SU-DHL-6 (cell line): ENCODE results near the gene MICAL2.

ENCODE experiments used
- H2AFZ ChIP-seq: fragments of 200-600 bp; sonication (generic); 2 replicates; pipeline ENCODE4 v1.6.1; 2014; ENCODE audit warnings: low read depth, mild to moderate bottlenecking, moderate library complexity, mixed read lengths, antibody characterized with exemption, low read length; ENCODE audit not compliant: severe bottlenecking
- H3F3A ChIP-seq: fragments of 200-600 bp; shearing (Covaris generic); 2 replicates; pipeline ENCODE4 v1.6.0; 2016; ENCODE audit warnings: antibody characterized with exemption, mild to moderate bottlenecking; ENCODE audit not compliant: insufficient read depth
- H3K27ac ChIP-seq: fragments of 200-600 bp; sonication (generic); 2 replicates; pipeline ENCODE4 v1.5.1; 2016; ENCODE audit warnings: low read depth, mild to moderate bottlenecking, low read length, moderate library complexity, mixed read lengths
- H3K27me3 ChIP-seq: fragments of 200-600 bp; sonication (generic), shearing (Covaris generic); 2 replicates; pipeline ENCODE4 v1.6.0; 2014; ENCODE audit warnings: mild to moderate bottlenecking, low read length
- H3K36me3 ChIP-seq: fragments of 200-600 bp; sonication (generic); 2 replicates; pipeline ENCODE4 v1.6.1; 2014; ENCODE audit warnings: mild to moderate bottlenecking, low read length, mixed read lengths
- H3K4me2 ChIP-seq: fragments of 300-600, 200-600 bp; shearing (Covaris generic), sonication (generic); 2 replicates; pipeline ENCODE4 v1.6.0; 2014; ENCODE audit warnings: low read length, low read depth, mild to moderate bottlenecking; ENCODE audit not compliant: poor library complexity, severe bottlenecking
- H3K4me3 ChIP-seq: fragments of 200-600 bp; sonication (generic); 2 replicates; pipeline ENCODE4 v1.5.1; 2014; ENCODE audit warnings: antibody characterized with exemption, low read length, mild to moderate bottlenecking, mixed read lengths; ENCODE audit not compliant: insufficient read depth, poor library complexity, severe bottlenecking
- H3K79me2 ChIP-seq: fragments of 200-600 bp; sonication (generic); 2 replicates; pipeline ENCODE4 v1.6.1; 2014; ENCODE audit warnings: mild to moderate bottlenecking, low read length, moderate library complexity; ENCODE audit not compliant: insufficient read depth
- H3K9ac ChIP-seq: fragments of 200-600 bp; sonication (generic); 2 replicates; pipeline ENCODE4 v1.7.0; 2014; ENCODE audit warnings: mild to moderate bottlenecking, low read length
- H3K9me2 ChIP-seq: fragments of 200-600 bp; sonication (generic); replicated peaks from 2 replicates; pipeline ENCODE4 v1.6.1; 2014; ENCODE audit warnings: low read length; ENCODE audit not compliant: insufficient read depth
- H3K9me3 ChIP-seq: fragments of 200-600 bp; sonication (generic); 2 replicates; pipeline ENCODE4 v1.6.1; 2014; ENCODE audit warnings: low read length, mixed read lengths; ENCODE audit not compliant: insufficient read depth
- H4K20me1 ChIP-seq: fragments of 200-600 bp; sonication (generic); 2 replicates; pipeline ENCODE4 v1.6.1; 2014; ENCODE audit warnings: low read depth, mild to moderate bottlenecking, antibody characterized with exemption, low read length, moderate library complexity, mixed read lengths
- EZH2phosphoT487 ChIP-seq: fragments of 200-600 bp; sonication (generic), shearing (Covaris generic); conservative IDR thresholded peaks from 2 replicates; pipeline ENCODE4 v1.6.1; 2018; ENCODE audit warnings: mild to moderate bottlenecking, antibody characterized with exemption, low read length, moderate library complexity, mixed read lengths
- TF ChIP-seq, protein P1 (sequence below): fragments of 200-600 bp; sonication (generic); IDR thresholded peaks from one replicate; pipeline ENCODE4 v1.5.1; 2017; ENCODE audit warnings: antibody characterized with exemption, mild to moderate bottlenecking, low read length, moderate library complexity; ENCODE audit not compliant: insufficient read depth, poor library complexity, severe bottlenecking

MICAL2 gene

DNA sequence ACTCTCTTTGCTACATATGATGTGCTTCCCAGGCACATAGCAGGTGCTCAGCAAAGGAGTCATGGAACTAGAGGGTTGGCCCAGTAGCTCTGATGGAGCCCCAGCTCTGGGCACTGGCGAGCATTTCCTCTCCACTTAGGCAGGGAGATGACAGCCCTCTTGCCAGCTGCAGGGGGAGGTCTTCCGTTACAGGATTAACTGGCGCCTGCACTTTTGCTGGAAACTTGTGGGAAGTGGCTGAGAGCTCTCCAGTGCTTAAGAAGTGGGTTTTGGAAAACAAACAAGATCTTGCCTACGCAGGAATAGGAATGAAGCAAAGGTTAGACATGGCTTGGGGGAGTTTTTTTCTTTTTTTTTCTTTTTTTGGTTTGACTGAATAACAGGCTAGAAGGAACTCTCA is 75.5 kb downstream of the MICAL2 start:
- H4K20me1 ChIP-seq = no peaks in the 10 kb centered on the region
- H3K4me3 ChIP-seq = no peak overlapping the region
- H3K9me2 ChIP-seq = no peaks in the 10 kb centered on the region
- no peak overlapping the region for H3K4me2 ChIP-seq
- no peaks in the 10 kb centered on the region for H3K79me2 ChIP-seq
- no peak overlapping the region for H2AFZ ChIP-seq
- no peaks in the 10 kb centered on the region for H3F3A ChIP-seq
- no peak overlapping the region for H3K9ac ChIP-seq
- no peaks in the 10 kb centered on the region for H3K9me3 ChIP-seq
- no peak overlapping the region for H3K27ac ChIP-seq
- no peak for TF ChIP-seq EZH2phosphoT487
- H3K27me3 ChIP-seq = no peaks in the 10 kb centered on the region
- no peaks in the 10 kb centered on the region for H3K36me3 ChIP-seq

- Histone ChIP-seq H2AFZ (no peak overlapping the region), H4K20me1 (no peaks in the 10 kb centered on the region), H3K4me2 (no peak overlapping the region), H3K9me3 (no peaks in the 10 kb centered on the region), H3K27ac (no peak overlapping the region), H3K9me2 (no peaks in the 10 kb centered on the region), H3K9ac (no peak overlapping the region), H3K79me2 (no peaks in the 10 kb centered on the region), H3K36me3 (no peaks in the 10 kb centered on the region), H3K27me3 (no peaks in the 10 kb centered on the region), H3F3A (no peaks in the 10 kb centered on the region), H3K4me3 (no peak overlapping the region)
- TF ChIP-seq EZH2phosphoT487 = no peak
- TF ChIP-seq, protein P1, sequence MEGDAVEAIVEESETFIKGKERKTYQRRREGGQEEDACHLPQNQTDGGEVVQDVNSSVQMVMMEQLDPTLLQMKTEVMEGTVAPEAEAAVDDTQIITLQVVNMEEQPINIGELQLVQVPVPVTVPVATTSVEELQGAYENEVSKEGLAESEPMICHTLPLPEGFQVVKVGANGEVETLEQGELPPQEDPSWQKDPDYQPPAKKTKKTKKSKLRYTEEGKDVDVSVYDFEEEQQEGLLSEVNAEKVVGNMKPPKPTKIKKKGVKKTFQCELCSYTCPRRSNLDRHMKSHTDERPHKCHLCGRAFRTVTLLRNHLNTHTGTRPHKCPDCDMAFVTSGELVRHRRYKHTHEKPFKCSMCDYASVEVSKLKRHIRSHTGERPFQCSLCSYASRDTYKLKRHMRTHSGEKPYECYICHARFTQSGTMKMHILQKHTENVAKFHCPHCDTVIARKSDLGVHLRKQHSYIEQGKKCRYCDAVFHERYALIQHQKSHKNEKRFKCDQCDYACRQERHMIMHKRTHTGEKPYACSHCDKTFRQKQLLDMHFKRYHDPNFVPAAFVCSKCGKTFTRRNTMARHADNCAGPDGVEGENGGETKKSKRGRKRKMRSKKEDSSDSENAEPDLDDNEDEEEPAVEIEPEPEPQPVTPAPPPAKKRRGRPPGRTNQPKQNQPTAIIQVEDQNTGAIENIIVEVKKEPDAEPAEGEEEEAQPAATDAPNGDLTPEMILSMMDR = no peak
These were observed 76.3 kb downstream of the MICAL2 start for GRCh38 chr11:12186701-12187100.

GRCh38 chr11:12187399-12187798 is 77.0 kb downstream of the MICAL2 start:
- H3K4me2 ChIP-seq = no peak overlapping the region
- H4K20me1 ChIP-seq = no peaks in the 10 kb centered on the region
- H3K9me3 ChIP-seq = no peaks in the 10 kb centered on the region
- H3K27ac ChIP-seq = no peak overlapping the region
- no peak for TF ChIP-seq EZH2phosphoT487
- TF ChIP-seq, protein P1 = no peak
- no peaks in the 10 kb centered on the region for H3K27me3 ChIP-seq
- no peaks in the 10 kb centered on the region for H3F3A ChIP-seq
- H3K79me2 ChIP-seq = no peaks in the 10 kb centered on the region
- H3K4me3 ChIP-seq = no peak overlapping the region
- no peaks in the 10 kb centered on the region for H3K9me2 ChIP-seq
- H3K9ac ChIP-seq = no peak overlapping the region
- no peaks in the 10 kb centered on the region for H3K36me3 ChIP-seq
- no peak overlapping the region for H2AFZ ChIP-seq

- H2AFZ ChIP-seq = no peak overlapping the region
These were observed 78.3 kb downstream of the MICAL2 start for GRCh38 chr11:12188548-12189317.

More at GRCh38 chr11:12188548-12189317, 78.3 kb downstream of the MICAL2 start:
- Histone ChIP-seq H3K4me3 (no peak overlapping the region), H3K79me2 (no peaks in the 10 kb centered on the region), H3K9me2 (no peaks in the 10 kb centered on the region), H3K36me3 (no peaks in the 10 kb centered on the region), H3F3A (no peaks in the 10 kb centered on the region), H3K4me2 (no peak overlapping the region), H3K27ac (no peak overlapping the region), H4K20me1 (no peaks in the 10 kb centered on the region), H3K9ac (no peak overlapping the region), H3K27me3 (no peaks in the 10 kb centered on the region), H3K9me3 (no peaks in the 10 kb centered on the region)
- TF ChIP-seq, protein P1 = no peak
- TF ChIP-seq EZH2phosphoT487 = no peak
